Upper lobe of left lung (tissue), 6 donors: ENCODE measurements around the gene ZSWIM1. TPM values are rescaled to one million over a fixed set of nuclear protein-coding genes. Genes with fewer than 3 reads are reported as not detected.

ENCODE experiments used
- ATAC-seq, 2 donors: fragments of 200-7000 bp; cut with Tn5 transposase; one replicate each; pipeline ENCODE4 v1.9.1; 2022; ENCODE audit warnings: mild to moderate bottlenecking in 2 of 2, moderate library complexity in 2 of 2; ENCODE audit not compliant: low FRiP score in 2 of 2
- DNase-seq, 2 donors: peaks; one replicate each; pipeline ENCODE4 v3.0.0-alpha.2; 2019 to 2020
- H3K27ac ChIP-seq, 4 donors: fragments of 200-600 bp; sonication (generic); one replicate each; pipeline ENCODE4 v1.5.1; 2016 to 2019
- H3K27me3 ChIP-seq, 4 donors: fragments of 200-600 bp; sonication (generic); one replicate each; pipeline ENCODE4 v1.5.1; 2017 to 2019
- H3K36me3 ChIP-seq, 4 donors: fragments of 200-600 bp; sonication (generic); one replicate each; pipeline ENCODE4 v1.5.1; 2016 to 2019
- H3K4me1 ChIP-seq, 4 donors: fragments of 200-600 bp; sonication (generic); one replicate each; pipeline ENCODE4 v1.5.1; 2018 to 2019
- H3K4me3 ChIP-seq, 4 donors: fragments of 200-600 bp; sonication (generic); one replicate each; pipeline ENCODE4 v1.5.1; 2017 to 2019; ENCODE audit warnings: mild to moderate bottlenecking in 2 of 4, moderate library complexity in 1 of 4
- H3K9me3 ChIP-seq, 4 donors: fragments of 200-600 bp; sonication (generic); one replicate each; pipeline ENCODE4 v1.5.1; 2018 to 2019
- CTCF ChIP-seq, 6 experiments: fragments of 450-650 bp in 4 of 6; fragments of 200-600 bp in 2 of 6; sonication (generic) in 2 of 6; IDR thresholded peaks; one replicate each; pipeline ENCODE4 v1.5.1; 2016 to 2019; ENCODE audit warnings: antibody characterized with exemption in 6 of 6
- EP300 ChIP-seq, 4 donors: sonication (generic); formaldehyde crosslinking; IDR thresholded peaks; one replicate each; pipeline ENCODE4 v1.5.1; 2017; ENCODE audit warnings: antibody characterized with exemption in 4 of 4, control low read depth in 2 of 4
- POLR2A ChIP-seq, 4 donors: fragments of 450-650 bp; IDR thresholded peaks; one replicate each; pipeline ENCODE4 v1.5.1; 2016 to 2017; ENCODE audit warnings: antibody characterized with exemption in 4 of 4, mild to moderate bottlenecking in 2 of 4
- POLR2AphosphoS5 ChIP-seq, 2 donors: sonication (generic); formaldehyde crosslinking; IDR thresholded peaks; one replicate each; pipeline ENCODE4 v1.5.1; 2017; ENCODE audit warnings: antibody characterized with exemption in 2 of 2
- WGBS, 2 donors: methylation state at CpG; one replicate each; pipeline ENCODE4 v1.1.5; 2017 to 2018; 5-methylcytosine and 5-hydroxymethylcytosine counted together
- total RNA-seq, 6 donors: library from RNA; depleted of rRNA in 4 of 6; stranded (reverse); fragments of >200 nt in 4 of 6; gene quantifications; one replicate each; pipeline versions ENCODE4 v1.1.0 to v1.2.1, GENCODE V29; 2016 to 2021
- donor health status: DM: no; HTN: no; CAD: no; lungs with moderate emphysema.
- donor health status: DM: no; HTN: yes; CAD: no; lungs with severe emphysema.

Gene ZSWIM1
- total RNA-seq, 6 donors from 2014 or later, result 4.2 to 9.7 (median 8.6) TPM

GRCh38 chr20:45874576-45874975 lies 6.5 kb upstream of the ZSWIM1 start:
- TF ChIP-seq EP300 (IDR thresholded peaks at IDR 0.05), result no peak

DNA sequence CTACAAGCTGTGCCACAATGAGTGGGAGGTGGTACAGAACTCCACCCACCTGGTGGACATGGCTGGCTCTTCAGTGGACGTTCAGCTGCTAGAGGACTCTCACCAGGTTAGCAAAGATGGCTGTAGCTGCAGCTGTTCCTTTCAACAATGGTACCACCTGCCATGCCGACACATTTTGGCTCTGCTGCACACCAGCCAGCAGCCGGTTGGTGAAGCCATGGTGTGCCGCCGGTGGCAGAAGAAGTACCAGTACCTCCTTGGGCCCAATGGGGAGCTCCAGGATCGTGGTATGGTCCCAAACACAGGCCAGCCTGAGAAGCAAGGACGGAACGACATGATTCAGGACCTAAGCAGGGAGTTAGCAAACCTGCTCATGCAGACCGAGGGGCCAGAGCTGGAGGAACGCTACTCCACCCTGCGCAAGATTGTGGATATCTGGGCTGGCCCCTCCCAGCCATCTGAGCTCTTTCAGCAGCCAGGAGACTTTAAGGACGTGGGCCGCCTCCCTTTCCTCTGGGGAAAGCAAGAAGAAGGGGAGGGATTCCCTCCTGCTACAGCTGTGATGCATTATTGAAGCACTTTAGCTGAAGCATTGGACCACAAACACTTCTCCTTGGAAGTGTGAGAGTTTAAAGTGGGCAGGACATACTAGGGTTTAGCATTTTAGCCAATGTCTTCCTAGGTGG lies 2.8 kb upstream of the ZSWIM1 start:
- TF ChIP-seq EP300 (IDR thresholded peaks at IDR 0.05), result no peak
- TF ChIP-seq CTCF (IDR thresholded peaks at IDR 0.05), result no peak
- no peak for TF ChIP-seq POLR2A (IDR thresholded peaks at IDR 0.05)
- TF ChIP-seq POLR2AphosphoS5 (IDR thresholded peaks at IDR 0.05), result no peak
- 86 to 94% methylated on average over 4 to 12 of the region's 13 CpGs for WGBS, 2 donors
- Histone ChIP-seq H3K4me3 (no peak overlapping the region), H3K27ac (no peak overlapping the region), H3K27me3 (no peaks in the 10 kb centered on the region), H3K36me3 (peaks cover 5 to 32% (median 24%) of the 10 kb centered on the region in 4 donors), H3K4me1 (peaks cover 7 to 17% (median 14%) of the 10 kb centered on the region in 4 donors), H3K9me3 (no peaks in the 10 kb centered on the region)
- DNase-seq, result no peak
- peak in 1 of 2 donors; percentile 60 for ATAC-seq

More at GRCh38 chr20:45874576-45874975, 6.5 kb upstream of the ZSWIM1 start:
- ATAC-seq, result no peak
- no peak for DNase-seq
- Histone ChIP-seq H3K36me3 (peaks cover 5 to 23% (median 19%) of the 10 kb centered on the region in 4 donors), H3K27me3 (no peaks in the 10 kb centered on the region), H3K4me3 (no peak overlapping the region), H3K9me3 (no peaks in the 10 kb centered on the region), H3K27ac (no peak overlapping the region), H3K4me1 (no peaks in the 10 kb centered on the region)
- WGBS, 2 donors, result 69 to 76% methylated on average over 4 of the region's 4 CpGs

DNA sequence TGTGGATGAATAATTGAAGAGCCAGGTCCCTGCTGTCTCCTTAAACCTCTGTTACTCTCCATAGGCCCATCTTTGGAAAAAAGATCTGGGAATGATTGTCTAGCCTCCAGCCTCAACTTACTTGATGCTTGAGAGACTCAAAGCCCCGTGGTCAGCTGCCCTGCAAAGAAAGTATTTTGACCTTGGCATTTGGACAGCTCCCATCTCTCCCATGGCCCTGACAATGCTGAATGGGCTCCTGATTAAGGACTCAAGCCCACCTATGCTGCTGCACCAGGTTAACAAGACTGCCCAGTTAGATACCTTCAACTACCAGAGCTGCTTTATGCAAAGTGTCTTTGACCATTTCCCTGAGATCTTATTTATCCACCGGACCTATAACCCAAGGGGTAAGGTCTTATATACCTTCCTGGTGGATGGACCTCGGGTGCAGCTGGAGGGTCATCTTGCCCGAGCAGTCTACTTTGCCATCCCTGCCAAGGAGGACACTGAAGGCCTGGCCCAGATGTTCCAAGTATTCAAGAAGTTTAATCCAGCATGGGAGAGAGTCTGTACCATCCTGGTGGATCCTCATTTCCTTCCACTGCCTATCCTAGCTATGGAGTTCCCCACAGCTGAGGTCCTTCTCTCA lies 1.6 kb downstream of the ZSWIM1 start:
- H3K36me3 ChIP-seq, result peaks cover 5 to 56% (median 28%) of the 10 kb centered on the region in 4 donors
- no peak overlapping the region for H3K27ac ChIP-seq
- no peak for TF ChIP-seq POLR2A (IDR thresholded peaks at IDR 0.05)
- TF ChIP-seq CTCF (IDR thresholded peaks at IDR 0.05), result no peak
- no peak for TF ChIP-seq EP300 (IDR thresholded peaks at IDR 0.05)
- no peak for TF ChIP-seq POLR2AphosphoS5 (IDR thresholded peaks at IDR 0.05)
- peaks cover 12 to 26% (median 17%) of the 10 kb centered on the region in 4 donors for H3K4me1 ChIP-seq
- 92 to 100% methylated on average over 1 to 4 of the region's 4 CpGs for WGBS, 2 donors
- H3K27me3 ChIP-seq, result no peaks in the 10 kb centered on the region
- H3K9me3 ChIP-seq, result no peaks in the 10 kb centered on the region
- DNase-seq, result no peak
- ATAC-seq, result no peak
- no peak overlapping the region for H3K4me3 ChIP-seq

GRCh38 chr20:45883100-45883469 lies 2.1 kb downstream of the ZSWIM1 start:
- no peak overlapping the region for H3K27ac ChIP-seq
- no peaks in the 10 kb centered on the region for H3K9me3 ChIP-seq
- H3K4me1 ChIP-seq, result peaks cover 12 to 26% (median 17%) of the 10 kb centered on the region in 4 donors
- no peak overlapping the region for H3K4me3 ChIP-seq
- no peak for ATAC-seq
- no peak for TF ChIP-seq POLR2A (IDR thresholded peaks at IDR 0.05)
- TF ChIP-seq CTCF (IDR thresholded peaks at IDR 0.05), result no peak
- WGBS, 2 donors, result 85 to 90% methylated on average over 7 to 9 of the region's 9 CpGs
- no peaks in the 10 kb centered on the region for H3K27me3 ChIP-seq
- peaks cover 1 to 52% (median 23%) of the 10 kb centered on the region in 4 donors for H3K36me3 ChIP-seq
- no peak for DNase-seq

- 94% methylated on average over 11 to 18 of the region's 19 CpGs for WGBS, 2 donors
- no peaks in the 10 kb centered on the region for H3K9me3 ChIP-seq
- DNase-seq, result no peak
- no peak overlapping the region for H3K4me3 ChIP-seq
- no peak overlapping the region for H3K27ac ChIP-seq
- peaks cover 12 to 30% (median 22%) of the 10 kb centered on the region in 4 donors for H3K4me1 ChIP-seq
- peaks cover 0 to 45% (median 20%) of the 10 kb centered on the region in 4 donors for H3K36me3 ChIP-seq
- H3K27me3 ChIP-seq, result no peaks in the 10 kb centered on the region
- no peak for TF ChIP-seq EP300 (IDR thresholded peaks at IDR 0.05)
- no peak for TF ChIP-seq POLR2AphosphoS5 (IDR thresholded peaks at IDR 0.05)
- TF ChIP-seq CTCF (IDR thresholded peaks at IDR 0.05), result no peak
- TF ChIP-seq POLR2A (IDR thresholded peaks at IDR 0.05), result no peak
- ATAC-seq, result no peak
Observed at GRCh38 chr20:45886590-45887345, 5.7 kb downstream of the ZSWIM1 start.
